Spleen (tissue), 7 donors: ENCODE data around the gene MYO7A.

Experiments
- CTCF ChIP-seq, 11 experiments: fragments of 200-600 bp in 7 of 11; fragments of 450-650 bp in 4 of 11; sonication (generic) in 4 of 11; IDR thresholded peaks in 8 of 11; conservative IDR thresholded peaks in 3 of 11; 1 replicate in 7 of 11; 2 replicates in 4 of 11; pipeline versions ENCODE4 v1.4.0 to v1.8.0; 2016 to 2021; ENCODE audit warnings: antibody characterized with exemption in 11 of 11, inconsistent platforms in 4 of 11, mild to moderate bottlenecking in 1 of 11
- POLR2A ChIP-seq, 3 donors: fragments of 450-650 bp; IDR thresholded peaks; one replicate each; pipeline ENCODE4 v1.5.1; 2017; ENCODE audit warnings: antibody characterized with exemption in 3 of 3, mild to moderate bottlenecking in 1 of 3
- donor health status: DM: no; HTN: no; CAD: no; lungs with moderate emphysema.
- donor health status: DM: no; HTN: no; CAD: no.
- donor health status: DM: no; HTN: no; CAD: no.

GRCh38 chr11:77104727-77105126 lies 23.3 kb upstream of the MYO7A start:
- TF ChIP-seq CTCF (IDR thresholded peaks at IDR 0.05 in 8 of 11, conservative IDR thresholded peaks at IDR 0.05 in 3 of 11) = no peak
- no peak for TF ChIP-seq POLR2A (IDR thresholded peaks at IDR 0.05)
